BLaER1 treated with 17β-estradiol and CSF1 and Interleukin-3, amounts not matched to agents 10 nM and 100 nM (cell line): ENCODE results near the gene CDH4.

Source experiments
- H3K27ac ChIP-seq, 11 experiments: shearing (Covaris generic); formaldehyde crosslinking; 2 replicates each; pipeline ENCODE4 v1.8.1; 2022
- H3K27me3 ChIP-seq, 11 experiments: shearing (Covaris generic); formaldehyde crosslinking; 2 replicates each; pipeline ENCODE4 v1.8.1; 2022
- H3K36me3 ChIP-seq, 11 experiments: shearing (Covaris generic); formaldehyde crosslinking; 2 replicates each; pipeline ENCODE4 v1.8.1; 2022
- H3K4me1 ChIP-seq, 10 experiments: shearing (Covaris generic); formaldehyde crosslinking; 2 replicates each; pipeline ENCODE4 v1.8.1; 2022
- H3K4me2 ChIP-seq, 11 experiments: shearing (Covaris generic); formaldehyde crosslinking; 2 replicates each; pipeline ENCODE4 v1.8.1; 2022
- H3K4me3 ChIP-seq, 10 experiments: shearing (Covaris generic); formaldehyde crosslinking; 2 replicates each; pipeline ENCODE4 v1.8.1; 2022
- H3K9ac ChIP-seq, 11 experiments: shearing (Covaris generic); formaldehyde crosslinking; 2 replicates each; pipeline ENCODE4 v1.8.1; 2022
- H3K9me3 ChIP-seq, 11 experiments: shearing (Covaris generic); formaldehyde crosslinking; replicated peaks in 1 of 11; 2 replicates each; pipeline ENCODE4 v1.8.1; 2022
- H4K20me1 ChIP-seq, 11 experiments: shearing (Covaris generic); formaldehyde crosslinking; 2 replicates each; pipeline ENCODE4 v1.8.1; 2022
- Cebpa-rat ChIP-seq, 11 experiments: shearing (Covaris generic); IDR thresholded peaks; 2 replicates each; pipeline ENCODE4 v1.8.1; 2022

CDH4 gene

GRCh38 chr20:61256824-61257223 is 4.8 kb downstream of the CDH4 start:
- no peak for TF ChIP-seq Cebpa-rat (IDR thresholded peaks at IDR 0.05)
- peaks cover 0 to 4% (median 0%) of the 10 kb centered on the region in 11 experiments; a peak in 1 of 22 replicates for H3K36me3 ChIP-seq
- peak overlapping the region in 1 of 10 experiments; percentile 6; a peak in 1 of 20 replicates for H3K4me3 ChIP-seq
- H3K4me1 ChIP-seq, result peaks cover 17 to 50% (median 34%) of the 10 kb centered on the region in 10 experiments
- peaks cover 0 to 18% (median 6%) of the 10 kb centered on the region in 11 experiments; a peak in 10 of 22 replicates for H3K9me3 ChIP-seq
- peaks cover 0 to 29% (median 9%) of the 10 kb centered on the region in 11 experiments; a peak in 13 of 22 replicates for H4K20me1 ChIP-seq
- peaks cover 42 to 51% (median 48%) of the 10 kb centered on the region in 11 experiments for H3K27me3 ChIP-seq
- peak overlapping the region in 5 of 11 experiments; percentile 6 to 38 (median 16); a peak in 3 of 22 replicates for H3K9ac ChIP-seq
- H3K27ac ChIP-seq, result peak overlapping the region in 1 of 11 experiments; percentile 6; a peak in 2 of 22 replicates
- H3K4me2 ChIP-seq, result peak overlapping the region; percentile 27 to 98 (median 78)

- H3K9ac ChIP-seq, result no peak overlapping the region
- H3K4me1 ChIP-seq, result peaks cover 17 to 50% (median 34%) of the 10 kb centered on the region in 10 experiments
- peaks cover 0 to 21% (median 8%) of the 10 kb centered on the region in 11 experiments; a peak in 11 of 22 replicates for H4K20me1 ChIP-seq
- H3K27me3 ChIP-seq, result peaks cover 34 to 43% (median 40%) of the 10 kb centered on the region in 11 experiments
- peak overlapping the region; percentile 27 to 98 (median 78); a peak in 20 of 22 replicates for H3K4me2 ChIP-seq
- H3K27ac ChIP-seq, result no peak overlapping the region
- TF ChIP-seq Cebpa-rat (IDR thresholded peaks at IDR 0.05), result no peak
- H3K36me3 ChIP-seq, result peaks cover 0 to 4% (median 0%) of the 10 kb centered on the region in 11 experiments; a peak in 1 of 22 replicates
- H3K9me3 ChIP-seq, result peaks cover 0 to 18% (median 6%) of the 10 kb centered on the region in 11 experiments; a peak in 10 of 22 replicates
- peak overlapping the region in 1 of 10 experiments; percentile 6; a peak in 1 of 20 replicates for H3K4me3 ChIP-seq
Observed at GRCh38 chr20:61257611-61258010, 5.5 kb downstream of the CDH4 start.

GRCh38 chr20:61259741-61260140 is 7.7 kb downstream of the CDH4 start:
- H4K20me1 ChIP-seq, result peaks cover 0 to 3% (median 0%) of the 10 kb centered on the region in 11 experiments; a peak in 2 of 22 replicates
- H3K4me1 ChIP-seq, result peaks cover 10 to 33% (median 21%) of the 10 kb centered on the region in 10 experiments
- no peak overlapping the region for H3K27ac ChIP-seq
- H3K9ac ChIP-seq, result no peak overlapping the region
- no peak for TF ChIP-seq Cebpa-rat (IDR thresholded peaks at IDR 0.05)
- H3K4me3 ChIP-seq, result no peak overlapping the region
- peaks cover 13 to 22% (median 19%) of the 10 kb centered on the region in 11 experiments; a peak in 21 of 22 replicates for H3K27me3 ChIP-seq
- H3K9me3 ChIP-seq, result peaks cover 0 to 18% (median 6%) of the 10 kb centered on the region in 11 experiments; a peak in 10 of 22 replicates
- H3K4me2 ChIP-seq, result no peak overlapping the region
- H3K36me3 ChIP-seq, result peaks cover 0 to 4% (median 0%) of the 10 kb centered on the region in 11 experiments; a peak in 1 of 22 replicates

GRCh38 chr20:61260905-61261304 is 8.8 kb downstream of the CDH4 start:
- Histone ChIP-seq H4K20me1 (peaks cover 0 to 3% (median 0%) of the 10 kb centered on the region in 11 experiments; a peak in 1 of 22 replicates), H3K27me3 (peaks cover 2 to 10% (median 7%) of the 10 kb centered on the region in 11 experiments; a peak in 15 of 22 replicates), H3K9me3 (peaks cover 0 to 18% (median 6%) of the 10 kb centered on the region in 11 experiments; a peak in 10 of 22 replicates), H3K4me1 (peaks cover 10 to 28% (median 21%) of the 10 kb centered on the region in 10 experiments), H3K4me3 (no peak overlapping the region), H3K36me3 (peaks cover 0 to 4% (median 0%) of the 10 kb centered on the region in 11 experiments; a peak in 1 of 22 replicates), H3K27ac (no peak overlapping the region), H3K9ac (no peak overlapping the region), H3K4me2 (no peak overlapping the region)
- no peak for TF ChIP-seq Cebpa-rat (IDR thresholded peaks at IDR 0.05)

- Histone ChIP-seq H3K4me3 (no peak overlapping the region), H3K4me1 (peaks cover 5 to 17% (median 10%) of the 10 kb centered on the region in 10 experiments), H3K27ac (no peak overlapping the region), H3K4me2 (no peak overlapping the region), H3K27me3 (no peaks in the 10 kb centered on the region), H3K36me3 (peaks cover 0 to 4% (median 0%) of the 10 kb centered on the region in 11 experiments; a peak in 1 of 22 replicates), H3K9ac (no peak overlapping the region), H3K9me3 (peaks cover 0 to 18% (median 6%) of the 10 kb centered on the region in 11 experiments; a peak in 10 of 22 replicates), H4K20me1 (peaks cover 0 to 11% (median 0%) of the 10 kb centered on the region in 11 experiments; a peak in 1 of 22 replicates)
- TF ChIP-seq Cebpa-rat (IDR thresholded peaks at IDR 0.05), result no peak
Observed at GRCh38 chr20:61262036-61262435, 10.0 kb downstream of the CDH4 start.

- peaks cover 0 to 11% (median 0%) of the 10 kb centered on the region in 11 experiments; a peak in 1 of 22 replicates for H4K20me1 ChIP-seq
- no peak overlapping the region for H3K4me2 ChIP-seq
- no peak overlapping the region for H3K9ac ChIP-seq
- H3K9me3 ChIP-seq, result peaks cover 0 to 18% (median 6%) of the 10 kb centered on the region in 11 experiments; a peak in 10 of 22 replicates
- no peak overlapping the region for H3K4me3 ChIP-seq
- H3K27ac ChIP-seq, result no peak overlapping the region
- no peak for TF ChIP-seq Cebpa-rat (IDR thresholded peaks at IDR 0.05)
- peaks cover 0 to 4% (median 0%) of the 10 kb centered on the region in 11 experiments; a peak in 1 of 22 replicates for H3K36me3 ChIP-seq
- peaks cover under 1 to 12% (median 5%) of the 10 kb centered on the region in 10 experiments; a peak in 19 of 20 replicates for H3K4me1 ChIP-seq
- H3K27me3 ChIP-seq, result no peaks in the 10 kb centered on the region
Observed at GRCh38 chr20:61262514-61262913, 10.5 kb downstream of the CDH4 start.

- no peak overlapping the region for H3K4me2 ChIP-seq
- H3K27ac ChIP-seq, result no peak overlapping the region
- H3K9ac ChIP-seq, result no peak overlapping the region
- no peak overlapping the region for H3K4me3 ChIP-seq
- H3K4me1 ChIP-seq, result peaks cover 0 to 6% (median 0%) of the 10 kb centered on the region in 10 experiments; a peak in 4 of 20 replicates
- H4K20me1 ChIP-seq, result peaks cover 0 to 11% (median 0%) of the 10 kb centered on the region in 11 experiments; a peak in 2 of 22 replicates
- H3K36me3 ChIP-seq, result peaks cover 0 to 4% (median 0%) of the 10 kb centered on the region in 11 experiments; a peak in 1 of 22 replicates
- no peak for TF ChIP-seq Cebpa-rat (IDR thresholded peaks at IDR 0.05)
- peaks cover 0 to 17% (median 6%) of the 10 kb centered on the region in 11 experiments; a peak in 10 of 22 replicates for H3K9me3 ChIP-seq
- H3K27me3 ChIP-seq, result no peaks in the 10 kb centered on the region
Observed at GRCh38 chr20:61263084-61263695, 11.1 kb downstream of the CDH4 start.

- Histone ChIP-seq H3K27me3 (no peaks in the 10 kb centered on the region), H3K4me2 (no peak overlapping the region), H3K4me1 (peaks cover 0 to 4% (median 0%) of the 10 kb centered on the region in 10 experiments; a peak in 1 of 20 replicates), H3K9me3 (peaks cover 0 to 9% (median 5%) of the 10 kb centered on the region in 11 experiments; a peak in 5 of 22 replicates), H3K27ac (no peak overlapping the region), H3K9ac (no peak overlapping the region), H3K4me3 (no peak overlapping the region), H4K20me1 (peaks cover 0 to 11% (median 0%) of the 10 kb centered on the region in 11 experiments; a peak in 2 of 22 replicates), H3K36me3 (no peaks in the 10 kb centered on the region)
- TF ChIP-seq Cebpa-rat (IDR thresholded peaks at IDR 0.05), result no peak
Observed at GRCh38 chr20:61263938-61264337, 11.9 kb downstream of the CDH4 start.
